HepG2 (cell line): ENCODE measurements around the gene CEBPG. TPM values are rescaled to one million over a fixed set of nuclear protein-coding genes. Genes with fewer than 3 reads are reported as not detected.

ENCODE experiments used
- BHLHE40 ChIP-seq: IDR thresholded peaks from 2 replicates; pipeline ENCODE4 v1.6.1; 2011; ENCODE audit warnings: low read length, improper control_type of control experiment
- SNAPC4 ChIP-seq: sonication (generic); formaldehyde crosslinking; IDR thresholded peaks from 2 replicates; pipeline ENCODE4 v1.4.0; 2020; ENCODE audit warnings: mild to moderate bottlenecking, missing genetic modification reagents
- ZNF609 ChIP-seq: sonication (generic); formaldehyde crosslinking; IDR thresholded peaks from 2 replicates; pipeline ENCODE4 v1.4.0; 2020; ENCODE audit warnings: mild to moderate bottlenecking, missing genetic modification reagents, borderline replicate concordance
- ZSCAN29 ChIP-seq: sonication (generic); formaldehyde crosslinking; conservative IDR thresholded peaks from 2 replicates; pipeline ENCODE4 v1.4.0; 2020; ENCODE audit warnings: mild to moderate bottlenecking, missing genetic modification reagents
- polyA plus RNA-seq, 8 experiments: library from polyadenylated mRNA; depleted of rRNA in 3 of 8; stranded (reverse) in 7 of 8; unstranded in 1 of 8; fragments of >200 nt; fragmentation: Illumina TruSeq in 4 of 8; extraction: Trizol in 4 of 8; gene quantifications; 2 replicates each; pipeline versions ENCODE4 v1.2.1 to v1.2.3, GENCODE V29; 2011 to 2016; ENCODE audit warnings: low read depth in 4 of 8, missing spikeins in 1 of 8, mixed read lengths in 1 of 8; ENCODE audit not compliant: insufficient read depth in 1 of 8
- total RNA-seq, 5 experiments: library from RNA; depleted of rRNA; stranded (reverse); fragments of >200 nt; fragmentation: Illumina TruSeq; extraction: Trizol; gene quantifications; 2 replicates each; pipeline ENCODE4 v1.2.3, GENCODE V29; 2016; ENCODE audit warnings: low read depth in 1 of 5
- TF ChIP-seq, protein P1 (sequence below): sonication (generic); formaldehyde crosslinking; IDR thresholded peaks from 2 replicates; pipeline ENCODE4 v1.8.1; 2022; ENCODE audit warnings: low read depth, mild to moderate bottlenecking, missing genetic modification reagents
- TF ChIP-seq, protein P2 (sequence below): sonication (generic); formaldehyde crosslinking; IDR thresholded peaks from 2 replicates; pipeline ENCODE4 v1.5.1; 2020; ENCODE audit warnings: mild to moderate bottlenecking, missing genetic modification reagents, borderline replicate concordance
- TF ChIP-seq, protein P3 (sequence below): IDR thresholded peaks from 2 replicates; pipeline ENCODE4 v1.6.1; 2016; ENCODE audit warnings: mild to moderate bottlenecking, missing biosample characterization, missing genetic modification reagents

Gene CEBPG
- total and polyA plus RNA-seq, 2 of the 13 experiments (the other 11 are each of a cell fraction or from before 2014, with no cell fraction given), result 25.7 to 34.3 TPM

GRCh38 chr19:33396701-33397535, 23.4 kb downstream of the CEBPG start (continued):
- TF ChIP-seq SNAPC4 (CRISPR knock-in tag), result peak; percentile 88
- TF ChIP-seq BHLHE40, result no peak
- TF ChIP-seq, protein P1, sequence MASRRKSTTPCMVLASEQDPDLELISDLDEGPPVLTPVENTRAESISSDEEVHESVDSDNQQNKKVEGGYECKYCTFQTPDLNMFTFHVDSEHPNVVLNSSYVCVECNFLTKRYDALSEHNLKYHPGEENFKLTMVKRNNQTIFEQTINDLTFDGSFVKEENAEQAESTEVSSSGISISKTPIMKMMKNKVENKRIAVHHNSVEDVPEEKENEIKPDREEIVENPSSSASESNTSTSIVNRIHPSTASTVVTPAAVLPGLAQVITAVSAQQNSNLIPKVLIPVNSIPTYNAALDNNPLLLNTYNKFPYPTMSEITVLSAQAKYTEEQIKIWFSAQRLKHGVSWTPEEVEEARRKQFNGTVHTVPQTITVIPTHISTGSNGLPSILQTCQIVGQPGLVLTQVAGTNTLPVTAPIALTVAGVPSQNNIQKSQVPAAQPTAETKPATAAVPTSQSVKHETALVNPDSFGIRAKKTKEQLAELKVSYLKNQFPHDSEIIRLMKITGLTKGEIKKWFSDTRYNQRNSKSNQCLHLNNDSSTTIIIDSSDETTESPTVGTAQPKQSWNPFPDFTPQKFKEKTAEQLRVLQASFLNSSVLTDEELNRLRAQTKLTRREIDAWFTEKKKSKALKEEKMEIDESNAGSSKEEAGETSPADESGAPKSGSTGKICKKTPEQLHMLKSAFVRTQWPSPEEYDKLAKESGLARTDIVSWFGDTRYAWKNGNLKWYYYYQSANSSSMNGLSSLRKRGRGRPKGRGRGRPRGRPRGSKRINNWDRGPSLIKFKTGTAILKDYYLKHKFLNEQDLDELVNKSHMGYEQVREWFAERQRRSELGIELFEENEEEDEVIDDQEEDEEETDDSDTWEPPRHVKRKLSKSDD (CRISPR knock-in tag), result no peak
- TF ChIP-seq ZNF609 (CRISPR knock-in tag), result peak; percentile 96
- TF ChIP-seq, protein P2, sequence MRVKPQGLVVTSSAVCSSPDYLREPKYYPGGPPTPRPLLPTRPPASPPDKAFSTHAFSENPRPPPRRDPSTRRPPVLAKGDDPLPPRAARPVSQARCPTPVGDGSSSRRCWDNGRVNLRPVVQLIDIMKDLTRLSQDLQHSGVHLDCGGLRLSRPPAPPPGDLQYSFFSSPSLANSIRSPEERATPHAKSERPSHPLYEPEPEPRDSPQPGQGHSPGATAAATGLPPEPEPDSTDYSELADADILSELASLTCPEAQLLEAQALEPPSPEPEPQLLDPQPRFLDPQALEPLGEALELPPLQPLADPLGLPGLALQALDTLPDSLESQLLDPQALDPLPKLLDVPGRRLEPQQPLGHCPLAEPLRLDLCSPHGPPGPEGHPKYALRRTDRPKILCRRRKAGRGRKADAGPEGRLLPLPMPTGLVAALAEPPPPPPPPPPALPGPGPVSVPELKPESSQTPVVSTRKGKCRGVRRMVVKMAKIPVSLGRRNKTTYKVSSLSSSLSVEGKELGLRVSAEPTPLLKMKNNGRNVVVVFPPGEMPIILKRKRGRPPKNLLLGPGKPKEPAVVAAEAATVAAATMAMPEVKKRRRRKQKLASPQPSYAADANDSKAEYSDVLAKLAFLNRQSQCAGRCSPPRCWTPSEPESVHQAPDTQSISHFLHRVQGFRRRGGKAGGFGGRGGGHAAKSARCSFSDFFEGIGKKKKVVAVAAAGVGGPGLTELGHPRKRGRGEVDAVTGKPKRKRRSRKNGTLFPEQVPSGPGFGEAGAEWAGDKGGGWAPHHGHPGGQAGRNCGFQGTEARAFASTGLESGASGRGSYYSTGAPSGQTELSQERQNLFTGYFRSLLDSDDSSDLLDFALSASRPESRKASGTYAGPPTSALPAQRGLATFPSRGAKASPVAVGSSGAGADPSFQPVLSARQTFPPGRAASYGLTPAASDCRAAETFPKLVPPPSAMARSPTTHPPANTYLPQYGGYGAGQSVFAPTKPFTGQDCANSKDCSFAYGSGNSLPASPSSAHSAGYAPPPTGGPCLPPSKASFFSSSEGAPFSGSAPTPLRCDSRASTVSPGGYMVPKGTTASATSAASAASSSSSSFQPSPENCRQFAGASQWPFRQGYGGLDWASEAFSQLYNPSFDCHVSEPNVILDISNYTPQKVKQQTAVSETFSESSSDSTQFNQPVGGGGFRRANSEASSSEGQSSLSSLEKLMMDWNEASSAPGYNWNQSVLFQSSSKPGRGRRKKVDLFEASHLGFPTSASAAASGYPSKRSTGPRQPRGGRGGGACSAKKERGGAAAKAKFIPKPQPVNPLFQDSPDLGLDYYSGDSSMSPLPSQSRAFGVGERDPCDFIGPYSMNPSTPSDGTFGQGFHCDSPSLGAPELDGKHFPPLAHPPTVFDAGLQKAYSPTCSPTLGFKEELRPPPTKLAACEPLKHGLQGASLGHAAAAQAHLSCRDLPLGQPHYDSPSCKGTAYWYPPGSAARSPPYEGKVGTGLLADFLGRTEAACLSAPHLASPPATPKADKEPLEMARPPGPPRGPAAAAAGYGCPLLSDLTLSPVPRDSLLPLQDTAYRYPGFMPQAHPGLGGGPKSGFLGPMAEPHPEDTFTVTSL (CRISPR knock-in tag), result peak; percentile 72; the same call in 1 of the 2 replicates
- peak; percentile 88; the same call in 1 of the 2 replicates for TF ChIP-seq ZSCAN29
- TF ChIP-seq, protein P3, sequence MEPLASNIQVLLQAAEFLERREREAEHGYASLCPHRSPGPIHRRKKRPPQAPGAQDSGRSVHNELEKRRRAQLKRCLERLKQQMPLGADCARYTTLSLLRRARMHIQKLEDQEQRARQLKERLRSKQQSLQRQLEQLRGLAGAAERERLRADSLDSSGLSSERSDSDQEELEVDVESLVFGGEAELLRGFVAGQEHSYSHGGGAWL (CRISPR knock-in tag), result no peak
